Measurements from ENCODE around the gene HEATR1.

The HEATR1 gene

GRCh38 chr1:236522937-236523703, 81.2 kb downstream of the HEATR1 start:
- Histone ChIP-seq H3K9ac (ENCODE audit: low read length in 2 of 2) (peak overlapping the region; percentile 65 to 90), H3K4me1 (ENCODE audit: control insufficient read depth, insufficient read depth, low read length) (peaks cover 8% of the 10 kb centered on the region), H3K27ac (ENCODE audit: low read length) (peak overlapping the region; percentile 75), H3K36me3 (ENCODE audit: control insufficient read depth in 2 of 2, insufficient read depth in 2 of 2, low read length in 2 of 2) (peaks cover 4 to 9% of the 10 kb centered on the region in 2 donors), H3K9me3 (ENCODE audit: control insufficient read depth in 2 of 2, low read length in 2 of 2) (no peaks in the 10 kb centered on the region), H3K27me3 (ENCODE audit: control insufficient read depth in 1 of 2, insufficient read depth in 2 of 2, low read length in 2 of 2) (no peaks in the 10 kb centered on the region), H3K4me3 (ENCODE audit: low read length in 2 of 2) (peak overlapping the region; percentile 75 to 98)

- H3K27ac ChIP-seq (ENCODE audit: low read length): no peak overlapping the region
- no peaks in the 10 kb centered on the region for H3K27me3 ChIP-seq (ENCODE audit: control insufficient read depth in 1 of 2, insufficient read depth in 2 of 2, low read length in 2 of 2)
- no peak overlapping the region for H3K9ac ChIP-seq (ENCODE audit: low read length in 2 of 2)
- no peak overlapping the region for H3K4me3 ChIP-seq (ENCODE audit: low read length in 2 of 2)
- H3K4me1 ChIP-seq (ENCODE audit: control insufficient read depth, insufficient read depth, low read length): peaks cover 8% of the 10 kb centered on the region
- no peaks in the 10 kb centered on the region for H3K9me3 ChIP-seq (ENCODE audit: control insufficient read depth in 2 of 2, low read length in 2 of 2)
- no peaks in the 10 kb centered on the region for H3K36me3 ChIP-seq (ENCODE audit: control insufficient read depth in 2 of 2, insufficient read depth in 2 of 2, low read length in 2 of 2)
Observed at GRCh38 chr1:236520445-236521005, 83.8 kb downstream of the HEATR1 start.

- Histone ChIP-seq H3K9ac (ENCODE audit: low read length in 2 of 2) (no peak overlapping the region), H3K9me3 (ENCODE audit: control insufficient read depth in 2 of 2, low read length in 2 of 2) (no peaks in the 10 kb centered on the region), H3K27me3 (ENCODE audit: control insufficient read depth in 1 of 2, insufficient read depth in 2 of 2, low read length in 2 of 2) (no peaks in the 10 kb centered on the region), H3K27ac (ENCODE audit: low read length) (no peak overlapping the region), H3K36me3 (ENCODE audit: control insufficient read depth in 2 of 2, insufficient read depth in 2 of 2, low read length in 2 of 2) (no peaks in the 10 kb centered on the region), H3K4me3 (ENCODE audit: low read length in 2 of 2) (no peak overlapping the region), H3K4me1 (ENCODE audit: control insufficient read depth, insufficient read depth, low read length) (no peaks in the 10 kb centered on the region)
Observed at GRCh38 chr1:236518322-236518721, 86.0 kb downstream of the HEATR1 start.

GRCh38 chr1:236516929-236517704, 87.2 kb downstream of the HEATR1 start:
- Histone ChIP-seq H3K36me3 (ENCODE audit: control insufficient read depth in 2 of 2, insufficient read depth in 2 of 2, low read length in 2 of 2) (no peaks in the 10 kb centered on the region), H3K4me3 (ENCODE audit: low read length in 2 of 2) (no peak overlapping the region), H3K27me3 (ENCODE audit: control insufficient read depth in 1 of 2, insufficient read depth in 2 of 2, low read length in 2 of 2) (no peaks in the 10 kb centered on the region), H3K4me1 (ENCODE audit: control insufficient read depth, insufficient read depth, low read length) (no peaks in the 10 kb centered on the region), H3K27ac (ENCODE audit: low read length) (no peak overlapping the region), H3K9ac (ENCODE audit: low read length in 2 of 2) (no peak overlapping the region), H3K9me3 (ENCODE audit: control insufficient read depth in 2 of 2, low read length in 2 of 2) (no peaks in the 10 kb centered on the region)

- Histone ChIP-seq H3K4me3 (ENCODE audit: low read length in 2 of 2) (no peak overlapping the region), H3K9ac (ENCODE audit: low read length in 2 of 2) (no peak overlapping the region), H3K27ac (ENCODE audit: low read length) (no peak overlapping the region), H3K9me3 (ENCODE audit: control insufficient read depth in 2 of 2, low read length in 2 of 2) (no peaks in the 10 kb centered on the region), H3K27me3 (ENCODE audit: control insufficient read depth in 1 of 2, insufficient read depth in 2 of 2, low read length in 2 of 2) (no peaks in the 10 kb centered on the region), H3K36me3 (ENCODE audit: control insufficient read depth in 2 of 2, insufficient read depth in 2 of 2, low read length in 2 of 2) (no peaks in the 10 kb centered on the region), H3K4me1 (ENCODE audit: control insufficient read depth, insufficient read depth, low read length) (no peaks in the 10 kb centered on the region)
Observed at GRCh38 chr1:236515443-236515958, 88.8 kb downstream of the HEATR1 start.

- no peak overlapping the region for H3K9ac ChIP-seq (ENCODE audit: low read length in 2 of 2)
- no peaks in the 10 kb centered on the region for H3K9me3 ChIP-seq (ENCODE audit: control insufficient read depth in 2 of 2, low read length in 2 of 2)
- no peak overlapping the region for H3K4me3 ChIP-seq (ENCODE audit: low read length in 2 of 2)
- H3K4me1 ChIP-seq (ENCODE audit: control insufficient read depth, insufficient read depth, low read length): no peaks in the 10 kb centered on the region
- H3K27ac ChIP-seq (ENCODE audit: low read length): no peak overlapping the region
- no peaks in the 10 kb centered on the region for H3K36me3 ChIP-seq (ENCODE audit: control insufficient read depth in 2 of 2, insufficient read depth in 2 of 2, low read length in 2 of 2)
- H3K27me3 ChIP-seq (ENCODE audit: control insufficient read depth in 1 of 2, insufficient read depth in 2 of 2, low read length in 2 of 2): no peaks in the 10 kb centered on the region
Observed at GRCh38 chr1:236514703-236515442, 89.4 kb downstream of the HEATR1 start.

- H3K36me3 ChIP-seq (ENCODE audit: control insufficient read depth in 2 of 2, insufficient read depth in 2 of 2, low read length in 2 of 2): no peaks in the 10 kb centered on the region
- no peaks in the 10 kb centered on the region for H3K4me1 ChIP-seq (ENCODE audit: control insufficient read depth, insufficient read depth, low read length)
- no peak overlapping the region for H3K9ac ChIP-seq (ENCODE audit: low read length in 2 of 2)
- no peaks in the 10 kb centered on the region for H3K27me3 ChIP-seq (ENCODE audit: control insufficient read depth in 1 of 2, insufficient read depth in 2 of 2, low read length in 2 of 2)
- H3K9me3 ChIP-seq (ENCODE audit: control insufficient read depth in 2 of 2, low read length in 2 of 2): no peaks in the 10 kb centered on the region
- no peak overlapping the region for H3K27ac ChIP-seq (ENCODE audit: low read length)
- H3K4me3 ChIP-seq (ENCODE audit: low read length in 2 of 2): no peak overlapping the region
Observed at GRCh38 chr1:236511735-236512418, 92.4 kb downstream of the HEATR1 start.

GRCh38 chr1:236509647-236510401, 94.5 kb downstream of the HEATR1 start:
- Histone ChIP-seq H3K9ac (ENCODE audit: low read length in 2 of 2) (no peak overlapping the region), H3K4me3 (ENCODE audit: low read length in 2 of 2) (no peak overlapping the region), H3K4me1 (ENCODE audit: control insufficient read depth, insufficient read depth, low read length) (no peaks in the 10 kb centered on the region), H3K27me3 (ENCODE audit: control insufficient read depth in 1 of 2, insufficient read depth in 2 of 2, low read length in 2 of 2) (no peaks in the 10 kb centered on the region), H3K27ac (ENCODE audit: low read length) (no peak overlapping the region), H3K9me3 (ENCODE audit: control insufficient read depth in 2 of 2, low read length in 2 of 2) (no peaks in the 10 kb centered on the region), H3K36me3 (ENCODE audit: control insufficient read depth in 2 of 2, insufficient read depth in 2 of 2, low read length in 2 of 2) (no peaks in the 10 kb centered on the region)

- Histone ChIP-seq H3K9me3 (ENCODE audit: control insufficient read depth in 2 of 2, low read length in 2 of 2) (no peaks in the 10 kb centered on the region), H3K27ac (ENCODE audit: low read length) (no peak overlapping the region), H3K4me3 (ENCODE audit: low read length in 2 of 2) (no peak overlapping the region), H3K36me3 (ENCODE audit: control insufficient read depth in 2 of 2, insufficient read depth in 2 of 2, low read length in 2 of 2) (no peaks in the 10 kb centered on the region), H3K4me1 (ENCODE audit: control insufficient read depth, insufficient read depth, low read length) (no peaks in the 10 kb centered on the region), H3K27me3 (ENCODE audit: control insufficient read depth in 1 of 2, insufficient read depth in 2 of 2, low read length in 2 of 2) (no peaks in the 10 kb centered on the region), H3K9ac (ENCODE audit: low read length in 2 of 2) (no peak overlapping the region)
Observed at GRCh38 chr1:236509203-236509602, 95.1 kb downstream of the HEATR1 start.

Measured in stomach smooth muscle (tissue), 2 donors.